Measurements from ENCODE around the gene MARCO.

MARCO gene

DNA sequence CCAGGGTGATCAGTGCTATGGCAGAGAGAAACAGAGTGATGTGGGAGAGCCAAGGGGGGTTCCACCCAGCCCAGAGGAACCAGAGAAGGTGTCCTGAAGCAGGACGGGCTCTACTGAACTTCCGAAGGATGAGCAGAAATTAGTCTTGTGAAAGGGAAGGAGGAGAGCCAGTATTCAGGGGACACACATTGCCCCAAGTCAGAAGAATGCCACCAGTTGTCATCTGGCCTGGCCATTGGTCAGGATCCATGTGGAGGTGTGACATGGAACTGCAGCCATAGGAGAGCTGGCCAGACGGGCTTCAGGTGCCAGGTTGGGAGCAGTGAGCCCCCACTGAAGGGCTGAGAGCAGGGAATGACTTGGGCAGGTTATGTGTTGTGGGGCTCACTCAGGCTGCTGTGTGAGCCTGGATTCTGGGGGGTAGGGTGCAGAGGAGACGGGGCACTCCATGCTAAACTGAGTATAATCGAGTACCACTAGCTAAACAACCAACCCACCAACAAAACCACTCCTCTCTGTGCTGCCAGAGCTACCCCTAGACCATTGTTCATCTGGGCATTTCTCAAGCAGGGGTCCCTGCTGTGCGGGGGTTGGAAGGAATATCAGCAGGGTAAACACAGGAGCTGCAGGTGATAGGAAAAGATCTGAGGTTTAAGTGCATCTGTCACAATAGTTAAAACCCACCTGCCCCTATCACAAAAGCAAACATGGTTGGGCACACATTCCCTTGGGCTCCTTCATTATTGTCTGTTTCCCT, 25.3 kb downstream of the MARCO start:
- CTCF ChIA-PET, result interaction anchor here (1.2 to 1.7 kb wide), 2 partner anchors 19 to 25 kb away, joined by 3 read pairs; no protein-coding TSS in a partner anchor
- TF ChIP-seq, protein P1, sequence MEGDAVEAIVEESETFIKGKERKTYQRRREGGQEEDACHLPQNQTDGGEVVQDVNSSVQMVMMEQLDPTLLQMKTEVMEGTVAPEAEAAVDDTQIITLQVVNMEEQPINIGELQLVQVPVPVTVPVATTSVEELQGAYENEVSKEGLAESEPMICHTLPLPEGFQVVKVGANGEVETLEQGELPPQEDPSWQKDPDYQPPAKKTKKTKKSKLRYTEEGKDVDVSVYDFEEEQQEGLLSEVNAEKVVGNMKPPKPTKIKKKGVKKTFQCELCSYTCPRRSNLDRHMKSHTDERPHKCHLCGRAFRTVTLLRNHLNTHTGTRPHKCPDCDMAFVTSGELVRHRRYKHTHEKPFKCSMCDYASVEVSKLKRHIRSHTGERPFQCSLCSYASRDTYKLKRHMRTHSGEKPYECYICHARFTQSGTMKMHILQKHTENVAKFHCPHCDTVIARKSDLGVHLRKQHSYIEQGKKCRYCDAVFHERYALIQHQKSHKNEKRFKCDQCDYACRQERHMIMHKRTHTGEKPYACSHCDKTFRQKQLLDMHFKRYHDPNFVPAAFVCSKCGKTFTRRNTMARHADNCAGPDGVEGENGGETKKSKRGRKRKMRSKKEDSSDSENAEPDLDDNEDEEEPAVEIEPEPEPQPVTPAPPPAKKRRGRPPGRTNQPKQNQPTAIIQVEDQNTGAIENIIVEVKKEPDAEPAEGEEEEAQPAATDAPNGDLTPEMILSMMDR (IDR thresholded peaks at IDR 0.05; ENCODE audit: control extremely low read depth, extremely low read depth, low read depth, missing control alignments), result no peak
- POLR2A ChIA-PET, result no interaction called here
- no peak for DNase-seq (ENCODE audit: extremely low spot score)

DNA sequence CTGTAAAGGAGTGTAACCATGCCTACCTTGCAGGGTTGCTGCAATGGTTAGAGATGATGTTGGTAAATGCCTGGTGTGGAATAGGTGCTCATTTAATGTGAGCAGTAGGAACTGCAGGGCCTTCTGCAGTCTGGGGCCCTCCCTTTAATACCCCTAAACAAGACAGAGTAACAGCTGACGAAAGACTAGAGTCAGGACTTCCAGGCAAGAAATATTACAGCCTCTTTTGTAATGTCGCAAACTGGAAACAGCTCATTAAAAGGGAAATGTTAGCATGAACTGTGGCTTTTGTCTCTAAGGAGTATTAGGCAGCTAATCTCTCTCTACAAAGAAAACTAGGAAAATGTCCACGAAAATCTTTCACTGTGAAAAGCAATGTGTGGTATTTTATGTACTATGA, 26.0 kb downstream of the MARCO start:
- TF ChIP-seq, protein P1 (IDR thresholded peaks at IDR 0.05; ENCODE audit: control extremely low read depth, extremely low read depth, low read depth, missing control alignments), result no peak
- ChIA-PET POLR2A (no interaction called here), CTCF (interaction anchor here (1.2 kb wide), 1 partner anchor 25 kb away, joined by 3 read pairs; no protein-coding TSS in a partner anchor)
- no peak for DNase-seq (ENCODE audit: extremely low spot score)

GRCh38 chr2:118968961-118969733, 27.2 kb downstream of the MARCO start:
- ChIA-PET POLR2A (no interaction called here), CTCF (no interaction called here)
- peak; percentile 1 for DNase-seq (ENCODE audit: extremely low spot score)
- TF ChIP-seq, protein P1 (IDR thresholded peaks at IDR 0.05; ENCODE audit: control extremely low read depth, extremely low read depth, low read depth, missing control alignments), result no peak

DNA sequence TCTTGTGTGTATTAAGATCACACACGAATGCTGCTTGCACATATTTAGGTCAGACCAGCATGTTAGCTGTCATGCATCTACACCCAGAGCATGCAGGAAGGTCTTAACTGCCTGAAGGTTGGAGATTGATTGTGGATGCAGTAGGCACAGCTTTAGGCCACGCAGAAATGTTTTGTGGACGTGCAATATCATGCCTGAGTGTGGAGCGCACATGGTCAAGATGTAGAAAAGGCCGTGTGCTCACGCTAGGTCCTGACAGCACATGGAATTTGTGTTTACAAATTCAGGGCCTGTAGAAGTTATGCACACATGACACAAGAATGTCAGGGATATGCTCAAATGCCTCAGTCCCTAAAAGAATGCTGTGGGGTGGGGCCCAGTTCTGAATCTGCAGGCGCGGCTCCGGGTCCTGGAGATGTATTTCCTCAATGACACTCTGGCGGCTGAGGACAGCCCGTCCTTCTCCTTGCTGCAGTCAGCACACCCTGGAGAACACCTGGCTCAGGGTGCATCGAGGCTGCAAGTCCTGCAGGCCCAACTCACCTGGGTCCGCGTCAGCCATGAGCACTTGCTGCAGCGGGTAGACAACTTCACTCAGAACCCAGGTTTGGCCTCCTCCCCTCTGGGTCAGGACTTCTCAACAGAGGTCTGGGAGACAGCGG, 27.9 kb downstream of the MARCO start:
- DNase-seq (ENCODE audit: extremely low spot score), result peak; percentile 0
- CTCF ChIA-PET, result no interaction called here
- POLR2A ChIA-PET, result no interaction called here
- TF ChIP-seq, protein P1 (IDR thresholded peaks at IDR 0.05; ENCODE audit: control extremely low read depth, extremely low read depth, low read depth, missing control alignments), result no peak

DNA sequence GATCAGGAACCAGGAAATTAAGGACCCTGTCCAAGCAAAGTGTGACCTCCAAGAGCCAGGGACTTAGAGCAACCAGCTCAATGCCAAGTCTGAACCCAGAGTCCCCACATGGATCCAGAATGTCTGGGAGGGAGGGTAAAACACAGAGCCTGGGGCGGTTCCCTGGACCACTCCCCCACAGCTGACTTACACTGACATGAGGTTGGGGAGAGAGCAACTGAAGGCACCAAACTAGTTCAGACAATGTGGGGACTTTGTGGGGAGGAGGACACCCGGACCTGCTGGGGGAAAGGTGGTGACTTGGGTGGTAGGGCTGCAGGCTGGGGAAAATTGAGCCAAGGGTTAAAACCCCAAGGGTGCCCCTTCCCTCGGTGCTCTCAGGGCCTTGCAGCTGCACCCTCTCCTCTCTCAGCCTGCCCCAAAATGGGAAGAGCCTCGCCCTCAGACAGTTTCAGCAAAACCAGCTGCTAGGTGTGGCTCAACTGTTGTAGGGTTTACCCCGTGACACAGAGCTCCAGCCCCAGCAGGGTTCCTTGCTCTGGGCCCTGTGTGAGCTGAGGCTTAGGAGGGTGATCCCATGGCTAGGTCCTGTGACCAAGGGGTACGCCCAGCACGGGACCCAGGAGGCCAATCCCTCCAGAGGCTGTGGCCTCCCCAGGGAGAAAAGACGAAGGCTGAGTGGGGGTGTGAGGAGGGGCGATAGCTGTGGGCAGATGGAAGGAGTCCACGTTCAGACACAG, 28.6 kb downstream of the MARCO start:
- peak; percentile 6 for DNase-seq (ENCODE audit: extremely low spot score)
- TF ChIP-seq, protein P1 (IDR thresholded peaks at IDR 0.05; ENCODE audit: control extremely low read depth, extremely low read depth, low read depth, missing control alignments), result no peak
- CTCF ChIA-PET, result no interaction called here
- POLR2A ChIA-PET, result no interaction called here

All from GM10248 (cell line).